ENCODE measurements around the gene PLD4. TPM values are rescaled to one million over a fixed set of nuclear protein-coding genes. Genes with fewer than 3 reads are reported as not detected.

The PLD4 gene
- total RNA-seq, 1 donor from 2014 or later, result 0.78 TPM

DNA sequence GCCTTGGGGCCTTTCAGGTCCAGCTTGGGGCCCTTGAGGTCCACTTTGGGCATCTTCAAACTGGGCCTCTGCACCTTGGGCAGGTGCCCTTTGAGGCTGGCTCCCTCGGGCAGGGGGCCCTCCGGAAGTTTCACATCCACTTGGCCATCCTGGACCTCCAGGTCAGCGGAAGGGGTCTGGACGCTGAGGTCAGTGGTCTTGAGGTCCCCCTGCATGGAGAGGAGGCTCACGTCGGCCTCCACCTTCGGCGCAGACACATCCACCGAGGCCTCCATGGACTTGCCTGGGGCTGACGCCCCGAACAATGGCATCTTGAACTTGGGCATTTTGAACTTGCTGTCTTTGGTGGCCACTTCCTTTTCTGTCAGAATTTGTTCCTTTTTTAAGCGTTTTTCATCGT, 28.4 kb downstream of the PLD4 start:
- no peak overlapping the region for H3K4me3 Mint-ChIP-seq
- H3K9me3 Mint-ChIP-seq, result no peaks in the 10 kb centered on the region
- H3K27ac Mint-ChIP-seq, result no peak overlapping the region
- no peaks in the 10 kb centered on the region for H3K4me1 Mint-ChIP-seq
- TF ChIP-seq CTCF (IDR thresholded peaks at IDR 0.05; ENCODE audit: unreplicated experiment), result no peak
- H3K36me3 Mint-ChIP-seq, result no peaks in the 10 kb centered on the region
- DNase-seq (ENCODE audit: low spot score in 2 of 2, unreplicated experiment in 2 of 2), result no peak
- H3K27me3 Mint-ChIP-seq (ENCODE audit: low read depth), result peaks cover 27% of the 10 kb centered on the region

DNA sequence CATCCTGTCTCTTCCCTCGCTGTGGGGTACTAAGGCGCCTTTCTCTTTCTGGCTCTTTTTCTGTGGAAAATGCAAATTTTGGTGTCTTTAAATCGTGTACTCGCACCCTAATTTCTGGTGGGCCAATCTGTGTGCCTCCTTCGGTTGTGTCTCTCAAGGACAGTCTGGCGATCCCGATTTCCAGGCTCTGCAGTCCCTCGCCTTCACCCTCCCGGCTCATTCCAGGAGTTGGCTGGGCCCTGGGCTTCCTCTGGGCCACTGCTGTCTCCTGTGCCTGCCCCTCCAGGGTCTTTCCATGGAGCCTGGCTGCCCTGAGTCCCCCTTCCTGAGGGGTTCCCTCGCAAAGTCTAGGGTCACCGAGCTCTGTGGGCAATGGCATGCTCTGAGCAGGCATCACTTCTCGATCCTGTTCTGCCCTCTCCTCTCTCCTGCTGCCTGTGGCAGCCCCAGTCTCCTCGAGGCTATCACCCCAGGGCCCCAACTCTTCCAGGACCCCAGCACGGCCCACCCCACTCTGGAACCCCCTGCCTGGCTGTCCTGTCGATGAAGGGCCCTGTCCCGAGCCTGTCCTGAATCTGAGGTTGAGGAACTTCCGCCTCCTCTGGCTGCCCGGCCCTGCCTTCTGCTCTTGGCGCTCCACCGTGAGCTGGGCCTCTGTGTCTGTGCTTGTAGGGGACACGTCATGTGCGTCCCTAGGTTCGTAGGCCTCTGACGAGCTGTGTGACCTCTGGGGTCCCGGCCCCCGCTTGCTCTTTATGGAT, 29.4 kb downstream of the PLD4 start:
- DNase-seq (ENCODE audit: low spot score in 2 of 2, unreplicated experiment in 2 of 2), result no peak
- no peaks in the 10 kb centered on the region for H3K36me3 Mint-ChIP-seq
- H3K4me1 Mint-ChIP-seq, result no peaks in the 10 kb centered on the region
- no peaks in the 10 kb centered on the region for H3K9me3 Mint-ChIP-seq
- TF ChIP-seq CTCF (IDR thresholded peaks at IDR 0.05; ENCODE audit: unreplicated experiment), result no peak
- H3K27ac Mint-ChIP-seq, result no peak overlapping the region
- H3K4me3 Mint-ChIP-seq, result no peak overlapping the region
- peaks cover 34% of the 10 kb centered on the region for H3K27me3 Mint-ChIP-seq (ENCODE audit: low read depth)

GRCh38 chr14:104954746-104955395, 30.2 kb downstream of the PLD4 start:
- Mint-ChIP-seq H3K27ac (no peak overlapping the region), H3K27me3 (ENCODE audit: low read depth) (peaks cover 34% of the 10 kb centered on the region), H3K9me3 (no peaks in the 10 kb centered on the region), H3K36me3 (no peaks in the 10 kb centered on the region), H3K4me1 (no peaks in the 10 kb centered on the region), H3K4me3 (no peak overlapping the region)
- DNase-seq (ENCODE audit: low spot score in 2 of 2, unreplicated experiment in 2 of 2), result no peak
- no peak for TF ChIP-seq CTCF (IDR thresholded peaks at IDR 0.05; ENCODE audit: unreplicated experiment)

DNA sequence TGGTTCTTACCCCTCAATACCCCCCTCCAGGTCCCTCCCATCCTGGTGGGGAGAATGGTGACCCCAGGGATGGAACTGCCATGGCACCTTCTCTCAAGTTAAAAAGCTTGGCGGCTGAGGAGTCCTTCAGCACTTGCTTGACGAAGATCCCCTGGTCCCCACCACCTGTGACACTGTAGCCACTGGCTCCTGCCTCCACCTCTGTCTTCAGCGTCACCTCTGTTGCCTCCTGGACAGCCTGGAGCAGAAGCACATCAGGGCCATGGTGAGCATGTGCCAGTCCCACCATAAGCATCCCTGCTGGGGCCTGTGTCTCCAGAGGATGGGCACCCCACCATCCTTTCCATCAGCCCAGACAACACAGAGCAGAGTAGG, 30.7 kb downstream of the PLD4 start:
- H3K27ac Mint-ChIP-seq, result no peak overlapping the region
- DNase-seq (ENCODE audit: low spot score in 2 of 2, unreplicated experiment in 2 of 2), result no peak
- no peak for TF ChIP-seq CTCF (IDR thresholded peaks at IDR 0.05; ENCODE audit: unreplicated experiment)
- peaks cover 37% of the 10 kb centered on the region for H3K27me3 Mint-ChIP-seq (ENCODE audit: low read depth)
- no peaks in the 10 kb centered on the region for H3K4me1 Mint-ChIP-seq
- no peaks in the 10 kb centered on the region for H3K9me3 Mint-ChIP-seq
- no peaks in the 10 kb centered on the region for H3K36me3 Mint-ChIP-seq
- no peak overlapping the region for H3K4me3 Mint-ChIP-seq

DNA sequence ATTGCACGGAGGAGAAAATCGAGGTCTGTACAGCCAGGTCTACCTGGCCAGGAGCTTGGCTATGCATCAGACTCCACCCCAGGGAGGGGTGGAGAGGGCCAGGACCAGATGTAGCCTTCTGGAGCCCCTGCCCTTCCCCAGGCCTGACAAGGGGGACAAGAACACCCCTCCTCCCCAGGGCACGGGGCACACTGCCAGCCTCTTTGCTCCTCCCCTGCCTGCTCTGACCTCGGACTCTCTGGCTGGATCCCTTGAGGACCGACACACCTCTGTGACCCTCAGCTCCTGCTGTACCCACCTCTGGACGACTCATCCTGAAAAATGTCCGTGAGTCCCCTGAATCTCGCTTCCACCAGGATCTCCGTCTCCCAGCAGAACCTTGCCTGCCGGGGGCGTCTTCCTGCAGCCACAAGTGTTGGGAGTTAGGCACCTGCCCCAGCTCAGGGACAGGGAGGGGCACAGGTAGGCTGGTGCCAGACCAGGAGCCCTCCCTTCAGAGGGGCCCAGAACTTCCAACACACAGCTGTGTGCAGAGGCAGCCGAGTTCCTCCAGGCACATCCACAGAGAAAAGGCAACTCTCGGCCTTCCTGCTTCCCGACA, 31.7 kb downstream of the PLD4 start:
- no peak for TF ChIP-seq CTCF (IDR thresholded peaks at IDR 0.05; ENCODE audit: unreplicated experiment)
- Mint-ChIP-seq H3K27me3 (ENCODE audit: low read depth) (peaks cover 40% of the 10 kb centered on the region), H3K9me3 (no peaks in the 10 kb centered on the region), H3K4me3 (no peak overlapping the region), H3K27ac (no peak overlapping the region), H3K36me3 (no peaks in the 10 kb centered on the region), H3K4me1 (no peaks in the 10 kb centered on the region)
- DNase-seq (ENCODE audit: low spot score in 2 of 2, unreplicated experiment in 2 of 2), result no peak

All from mesothelial cell of epicardium (in vitro differentiated cells).